ENCODE measurements around the gene NUDT5. TPM values are rescaled to one million over a fixed set of nuclear protein-coding genes. Genes with fewer than 3 reads are reported as not detected.
"Not testable (repeated sequence)": the region's sequence is repeated elsewhere in the genome, so short reads cannot be mapped to it uniquely, and the experiment has no call there.

Gene NUDT5
- total and polyA plus RNA-seq, 2 experiments from 2014 or later, result 33.2 to 107 TPM

GRCh38 chr10:12228851-12229250, 33.2 kb upstream of the NUDT5 start:
- Histone ChIP-seq H3K27ac (no peak overlapping the region), H2AFZ (no peak overlapping the region), H3K9me3 (ENCODE audit: low read depth) (no peaks in the 10 kb centered on the region), H3K9me2 (ENCODE audit: insufficient read depth) (no peaks in the 10 kb centered on the region), H3F3A (ENCODE audit: insufficient read depth) (no peaks in the 10 kb centered on the region), H3K27me3 (replicated peaks; ENCODE audit: insufficient read depth) (no peaks in the 10 kb centered on the region), H3K4me1 (ENCODE audit: insufficient read depth) (no peaks in the 10 kb centered on the region), H3K9ac (no peak overlapping the region), H3K36me3 (ENCODE audit: low read depth) (peaks cover 28% of the 10 kb centered on the region; the same call in 1 of the 2 replicates), H3K79me2 (ENCODE audit: insufficient read depth) (peaks cover 36% of the 10 kb centered on the region), H3K4me2 (ENCODE audit: unreplicated experiment) (no peak overlapping the region), H3K4me3 (no peak overlapping the region), H4K20me1 (ENCODE audit: insufficient read depth) (no peaks in the 10 kb centered on the region)
- DNase-seq, result no peak
- no peak for TF ChIP-seq EZH2phosphoT487 (IDR thresholded peaks at IDR 0.05; ENCODE audit: insufficient read depth, low read depth)
- TF ChIP-seq EZH2 (IDR thresholded peaks at IDR 0.05; ENCODE audit: insufficient read depth, poor library complexity, severe bottlenecking), result no peak
- in situ Hi-C loops (cut with MboI), result no loop called here
- 91 to 94% methylated on average over 9 to 11 of the region's 11 CpGs for WGBS, 2 experiments (ENCODE audit: low coverage in 1 of 2, low lambda C conversion rate in 2 of 2, missing lambda C conversion rate in 2 of 2)

GRCh38 chr10:12226438-12226837, 30.7 kb upstream of the NUDT5 start:
- H3F3A ChIP-seq (ENCODE audit: insufficient read depth); H3K27me3 ChIP-seq (replicated peaks; ENCODE audit: insufficient read depth); H3K4me2 ChIP-seq (ENCODE audit: unreplicated experiment); DNase-seq; H3K4me3 ChIP-seq; H3K9ac ChIP-seq; in situ Hi-C loops (cut with MboI); H3K9me3 ChIP-seq (ENCODE audit: low read depth); H3K4me1 ChIP-seq (ENCODE audit: insufficient read depth); H4K20me1 ChIP-seq (ENCODE audit: insufficient read depth); H2AFZ ChIP-seq; H3K27ac ChIP-seq; H3K9me2 ChIP-seq (ENCODE audit: insufficient read depth): not testable (repeated sequence)
- H3K36me3 ChIP-seq (ENCODE audit: low read depth), result peaks cover 12% of the 10 kb centered on the region; the same call in 1 of the 2 replicates
- WGBS, 2 experiments (ENCODE audit: low coverage in 1 of 2, low lambda C conversion rate in 2 of 2, missing lambda C conversion rate in 2 of 2), result 93 to 100% methylated on average over 3 to 28 of the region's 28 CpGs
- H3K79me2 ChIP-seq (ENCODE audit: insufficient read depth), result peaks cover 58% of the 10 kb centered on the region

- no peak overlapping the region for H2AFZ ChIP-seq
- no peaks in the 10 kb centered on the region for H3K9me2 ChIP-seq (ENCODE audit: insufficient read depth)
- 75 to 79% methylated on average over 2 of the region's 2 CpGs for WGBS, 2 experiments (ENCODE audit: low coverage in 1 of 2, low lambda C conversion rate in 2 of 2, missing lambda C conversion rate in 2 of 2)
- no peak overlapping the region for H3K4me2 ChIP-seq (ENCODE audit: unreplicated experiment)
- H3K4me1 ChIP-seq (ENCODE audit: insufficient read depth), result peaks cover 9% of the 10 kb centered on the region; the same call in 1 of the 2 replicates
- no peak overlapping the region for H3K9ac ChIP-seq
- no peak for DNase-seq
- peaks cover 10% of the 10 kb centered on the region; the same call in 1 of the 2 replicates for H3K36me3 ChIP-seq (ENCODE audit: low read depth)
- H3K79me2 ChIP-seq (ENCODE audit: insufficient read depth), result peaks cover 55% of the 10 kb centered on the region
- H4K20me1 ChIP-seq (ENCODE audit: insufficient read depth), result no peaks in the 10 kb centered on the region
- H3K4me3 ChIP-seq, result no peak overlapping the region
- H3K27me3 ChIP-seq (replicated peaks; ENCODE audit: insufficient read depth), result no peaks in the 10 kb centered on the region
- no peaks in the 10 kb centered on the region for H3K9me3 ChIP-seq (ENCODE audit: low read depth)
- no peak overlapping the region for H3K27ac ChIP-seq
- in situ Hi-C loops (cut with MboI), result no loop called here
- TF ChIP-seq EZH2 (IDR thresholded peaks at IDR 0.05; ENCODE audit: insufficient read depth, poor library complexity, severe bottlenecking) (no peak), EZH2phosphoT487 (IDR thresholded peaks at IDR 0.05; ENCODE audit: insufficient read depth, low read depth) (no peak)
- peaks cover 7% of the 10 kb centered on the region for H3F3A ChIP-seq (ENCODE audit: insufficient read depth)
These were observed 29.8 kb upstream of the NUDT5 start for GRCh38 chr10:12225444-12225843.

GRCh38 chr10:12221323-12222298, 25.9 kb upstream of the NUDT5 start:
- peaks cover 23% of the 10 kb centered on the region for H3K36me3 ChIP-seq (ENCODE audit: low read depth)
- TF ChIP-seq EZH2phosphoT487 (IDR thresholded peaks at IDR 0.05; ENCODE audit: insufficient read depth, low read depth) (no peak), EZH2 (IDR thresholded peaks at IDR 0.05; ENCODE audit: insufficient read depth, poor library complexity, severe bottlenecking) (no peak)
- H3K9me3 ChIP-seq (ENCODE audit: low read depth), result no peaks in the 10 kb centered on the region
- in situ Hi-C loops (cut with MboI), result no loop called here
- peak overlapping the region; percentile 80 for H3K27ac ChIP-seq
- DNase-seq, result peak; percentile 30
- peaks cover 15% of the 10 kb centered on the region; the same call in 1 of the 2 replicates for H3K4me1 ChIP-seq (ENCODE audit: insufficient read depth)
- H3F3A ChIP-seq (ENCODE audit: insufficient read depth), result peaks cover 15% of the 10 kb centered on the region
- no peaks in the 10 kb centered on the region for H4K20me1 ChIP-seq (ENCODE audit: insufficient read depth)
- no peak overlapping the region for H3K4me3 ChIP-seq
- H3K27me3 ChIP-seq (replicated peaks; ENCODE audit: insufficient read depth), result no peaks in the 10 kb centered on the region
- H3K9me2 ChIP-seq (ENCODE audit: insufficient read depth), result no peaks in the 10 kb centered on the region
- H3K79me2 ChIP-seq (ENCODE audit: insufficient read depth), result peaks cover 48% of the 10 kb centered on the region
- no peak overlapping the region for H2AFZ ChIP-seq
- H3K9ac ChIP-seq, result no peak overlapping the region
- H3K4me2 ChIP-seq (ENCODE audit: unreplicated experiment), result no peak overlapping the region
- 75 to 78% methylated on average over 10 of the region's 10 CpGs for WGBS, 2 experiments (ENCODE audit: low coverage in 1 of 2, low lambda C conversion rate in 2 of 2, missing lambda C conversion rate in 2 of 2)

Measured in GM23248 (cell line).